HTR-8/SVneo (cell line): ENCODE results near the gene TKTL1.
A peak's percentile ranks its signal among the peaks of the same experiment; 100 is the strongest.

Experiments used
- DNase-seq: peaks from one replicate; pipeline ENCODE4 v3.0.0; 2011; ENCODE audit warnings: low spot score, mixed read lengths; ENCODE audit not compliant: insufficient read length
- FAIRE-seq: peaks from 2 replicates; lab custom pipeline; 2011; peaks lifted over from hg19 to GRCh38; lab: Jason Lieb, UNC

Gene TKTL1

DNA sequence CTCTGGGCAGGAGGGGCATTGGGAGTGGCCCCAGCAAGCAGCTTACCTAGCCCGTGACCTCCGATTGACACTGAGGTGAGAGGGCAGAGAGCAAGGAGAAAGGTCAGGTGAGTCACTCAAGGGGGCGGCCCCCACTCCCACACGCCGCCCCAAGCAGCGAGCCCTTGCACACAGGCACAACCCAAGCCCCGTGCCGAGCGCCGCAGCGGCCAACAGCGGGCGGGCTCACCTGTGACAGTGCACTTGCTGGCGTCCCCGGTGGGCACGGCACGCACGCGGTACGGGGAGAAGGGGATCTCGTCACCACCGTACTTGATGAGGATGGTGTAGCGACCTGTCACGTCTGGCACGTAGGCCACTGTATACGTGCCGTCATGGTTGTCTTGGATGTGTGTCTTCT lies 61.6 kb downstream of the TKTL1 start:
- DNase-seq (no peak), FAIRE-seq (no peak)

GRCh38 chrX:154358011-154358410 lies 62.4 kb downstream of the TKTL1 start:
- DNase-seq (no peak), FAIRE-seq (no peak)

DNA sequence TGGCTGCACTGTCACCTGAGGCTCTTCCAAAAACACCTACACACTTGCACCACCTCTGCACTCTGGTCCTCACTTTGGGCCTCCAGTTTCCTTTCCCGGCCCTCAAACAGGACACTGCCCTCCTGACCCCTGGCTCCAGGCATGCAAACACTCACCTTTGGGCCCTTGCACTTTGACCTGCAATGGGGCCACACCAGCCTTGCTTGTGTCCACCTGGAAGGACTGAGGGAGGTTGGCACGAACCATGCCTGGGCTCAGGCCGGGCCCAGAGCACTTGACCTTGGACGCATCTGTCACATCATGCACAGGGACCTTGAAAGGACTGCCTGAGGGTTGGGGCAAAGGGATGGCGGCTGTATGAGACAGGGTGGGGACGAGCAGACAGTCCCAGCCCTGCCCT lies 63.2 kb downstream of the TKTL1 start:
- FAIRE-seq (no peak), DNase-seq (no peak)

DNA sequence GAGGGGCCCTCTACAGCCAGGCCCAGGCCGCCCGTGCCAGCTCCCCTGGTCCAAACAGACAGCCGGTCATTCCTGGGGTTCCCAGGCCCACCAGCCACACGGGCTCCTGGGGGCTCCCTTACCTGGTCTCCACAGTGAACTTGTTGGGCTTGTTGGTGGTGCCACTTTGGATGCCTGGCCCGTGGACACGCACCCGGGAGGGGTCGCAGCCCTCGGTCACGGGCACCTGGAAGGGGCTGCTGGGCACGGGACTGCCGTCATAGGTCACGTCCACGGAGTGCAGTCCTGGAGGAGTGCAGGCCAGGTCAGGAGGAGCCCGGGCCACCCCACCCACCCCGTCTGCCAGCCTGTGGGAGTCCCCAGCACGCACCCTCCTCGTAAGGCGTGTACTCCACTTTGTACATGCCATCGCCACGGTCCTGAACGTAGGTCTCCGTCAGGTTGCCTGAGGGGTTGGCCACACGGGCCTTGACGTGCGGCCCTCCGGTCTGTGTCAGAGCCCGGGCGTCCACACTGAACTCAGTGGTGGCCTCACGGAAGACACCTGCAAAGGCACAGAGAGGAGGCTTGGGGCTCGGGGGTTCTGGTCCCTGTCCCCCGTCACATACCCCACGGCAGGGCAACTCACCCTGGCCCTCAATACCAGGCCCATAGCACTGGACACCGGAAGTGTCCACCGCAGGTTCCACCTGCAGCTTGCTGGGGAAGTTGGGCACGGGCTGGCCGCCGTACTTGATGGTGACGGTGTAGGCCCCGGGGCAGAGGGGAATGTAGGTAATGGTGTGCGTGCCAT lies 64.0 kb downstream of the TKTL1 start:
- DNase-seq (no peak), FAIRE-seq (no peak)

DNA sequence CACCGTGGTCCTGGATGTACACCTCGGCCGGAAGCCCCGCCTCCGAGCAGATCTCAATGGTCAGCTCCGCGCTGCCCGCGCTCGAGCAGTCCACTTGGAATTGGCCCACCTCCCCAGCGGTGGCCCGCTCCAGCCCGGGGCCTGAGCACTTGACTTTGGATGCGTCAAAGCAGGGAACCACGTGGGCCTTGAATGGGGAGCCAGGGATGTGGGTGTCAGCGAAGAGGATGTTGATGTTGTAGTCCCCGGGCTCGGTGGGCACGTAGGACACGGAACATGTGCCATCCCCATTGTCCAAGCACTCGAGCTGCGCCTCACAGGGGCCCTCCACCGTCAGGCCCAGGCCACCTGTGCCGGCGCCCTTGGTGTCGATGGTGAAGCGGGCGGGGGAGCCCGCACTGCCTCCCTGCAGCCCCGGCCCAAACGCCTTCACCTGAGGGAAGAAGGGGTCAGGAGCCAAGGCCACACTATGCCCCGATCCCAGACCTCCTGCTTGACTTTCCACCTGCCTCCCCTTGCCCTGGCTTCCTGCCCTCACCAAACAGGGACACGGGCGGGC lies 64.6 kb downstream of the TKTL1 start:
- DNase-seq (no peak), FAIRE-seq (no peak)

DNA sequence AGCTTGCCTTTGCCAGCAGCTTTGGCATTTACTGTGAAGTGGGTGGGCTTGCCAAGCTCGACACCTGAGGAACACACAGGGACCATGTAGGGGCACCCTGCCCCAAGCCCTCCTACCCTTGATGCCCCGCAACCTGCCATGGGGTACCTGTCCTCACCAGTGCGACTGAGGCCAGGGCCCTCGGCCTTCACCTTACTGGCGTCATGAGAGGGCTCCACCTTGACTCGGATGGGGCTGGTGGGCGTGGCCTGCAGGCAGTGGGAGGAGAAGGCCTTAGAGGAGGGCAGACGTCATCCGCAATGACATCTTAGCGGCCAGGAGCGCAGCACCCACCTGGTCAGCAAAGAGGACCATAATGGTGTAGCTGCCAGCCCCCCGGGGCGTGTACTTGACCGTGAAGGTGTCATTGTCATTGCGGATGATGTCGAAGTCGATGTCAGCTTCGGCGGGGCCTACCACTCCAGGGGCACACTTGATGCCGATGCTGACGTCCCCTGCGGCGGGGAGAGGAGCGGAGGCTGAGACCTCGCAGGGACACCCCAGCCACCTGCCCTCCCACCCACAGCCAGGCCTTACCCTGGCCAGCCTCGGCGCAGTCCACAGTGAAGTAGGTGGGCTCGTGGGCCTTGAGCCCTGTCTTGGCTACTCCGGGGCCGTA lies 66.6 kb downstream of the TKTL1 start:
- no peak for FAIRE-seq

DNA sequence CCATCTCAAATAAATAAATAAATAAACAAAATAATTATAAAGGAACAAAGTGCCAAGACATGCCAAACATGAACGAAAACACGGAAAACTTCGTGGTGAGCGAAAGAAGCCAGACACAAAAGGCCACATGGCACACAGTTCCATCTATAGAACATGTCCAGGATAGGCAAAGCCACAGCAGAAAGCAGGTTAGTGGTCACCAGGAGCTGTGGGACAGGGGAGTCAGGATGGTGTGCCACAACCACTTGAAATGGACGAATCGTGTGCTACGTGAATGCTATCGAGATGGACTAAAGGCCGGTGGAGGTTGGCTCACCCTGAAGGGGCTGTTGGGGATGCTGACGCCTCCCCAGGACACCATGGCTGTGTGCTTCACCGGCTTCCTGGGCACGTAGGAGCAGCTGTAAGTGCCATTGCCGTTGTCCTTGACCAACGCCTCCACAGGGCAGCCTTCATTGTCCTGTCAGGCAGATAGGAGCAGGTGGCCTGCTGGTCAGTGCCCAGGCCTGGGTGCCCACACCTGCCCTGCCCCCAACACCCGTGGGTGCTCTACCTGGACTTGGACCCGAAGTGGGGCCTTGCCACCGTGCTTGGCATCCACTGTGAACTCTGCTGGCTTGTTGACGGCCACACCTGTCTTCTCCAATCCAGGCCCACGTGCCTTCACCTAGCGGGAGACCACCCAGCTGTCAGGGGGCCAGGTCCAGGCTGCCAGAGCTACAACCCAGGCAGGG lies 68.3 kb downstream of the TKTL1 start:
- FAIRE-seq (no peak), DNase-seq (no peak)

More for the DNA sequence above, 66.6 kb downstream of the TKTL1 start:
- no peak for DNase-seq

DNA sequence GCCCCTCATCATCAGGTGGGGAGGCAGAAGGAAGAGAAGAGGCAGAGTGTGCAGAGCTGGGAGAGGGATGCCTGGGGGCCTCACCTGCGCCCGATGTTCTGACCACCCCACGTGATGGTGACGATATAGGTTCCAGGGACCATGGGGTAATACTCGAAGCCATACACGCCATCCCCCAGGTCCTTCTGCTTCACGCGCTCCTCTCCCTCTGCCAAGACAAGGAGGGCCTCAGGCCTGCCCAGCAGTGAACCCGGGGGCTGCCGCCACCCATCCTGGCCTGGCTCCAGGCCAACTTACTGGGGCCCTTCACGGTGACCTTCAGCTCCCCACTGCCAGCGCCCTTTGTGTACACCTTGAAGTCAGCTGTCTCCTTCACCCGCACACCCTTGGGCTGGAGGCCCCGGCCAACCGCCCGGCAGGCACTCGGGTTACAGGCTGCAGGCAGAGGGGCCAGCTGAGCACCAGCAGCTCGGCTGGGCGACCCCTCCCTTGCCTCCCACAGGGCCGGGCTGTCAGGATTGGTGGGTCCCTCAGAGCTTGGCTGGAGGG lies 69.5 kb downstream of the TKTL1 start:
- FAIRE-seq: no peak
- no peak for DNase-seq

- FAIRE-seq (no peak), DNase-seq (no peak)
These were observed 70.5 kb downstream of the TKTL1 start for GRCh38 chrX:154365997-154366665.

DNA sequence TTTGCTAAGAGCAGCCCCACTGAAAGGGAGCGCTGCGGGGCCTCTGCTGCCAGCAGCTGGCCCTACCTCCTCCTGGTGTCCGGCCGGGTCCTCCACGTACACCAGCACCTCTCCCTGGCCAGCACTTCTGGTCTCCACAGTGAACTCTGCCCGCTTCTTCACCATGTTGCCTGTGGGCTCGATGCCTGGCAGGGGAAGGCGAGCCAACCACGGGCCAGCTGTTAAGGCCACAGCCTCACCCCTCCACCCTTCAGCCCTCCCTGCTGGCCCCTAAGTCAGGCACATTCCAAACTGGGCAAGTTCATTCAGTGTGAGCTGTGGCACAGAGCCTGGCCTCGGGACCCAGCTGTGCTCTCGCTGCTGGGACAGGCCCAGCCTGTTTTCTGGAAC lies 71.1 kb downstream of the TKTL1 start:
- DNase-seq (no peak), FAIRE-seq (no peak)

GRCh38 chrX:154367474-154368308 lies 72.1 kb downstream of the TKTL1 start:
- DNase-seq: no peak
- no peak for FAIRE-seq

GRCh38 chrX:154368630-154369448 lies 73.2 kb downstream of the TKTL1 start:
- DNase-seq: peak; percentile 72
- FAIRE-seq: peak; percentile 31

- peak; percentile 71 for DNase-seq
- no peak for FAIRE-seq
These were observed 74.1 kb downstream of the TKTL1 start for GRCh38 chrX:154369449-154370299.

GRCh38 chrX:154370300-154371016 lies 74.9 kb downstream of the TKTL1 start:
- DNase-seq: no peak

DNA sequence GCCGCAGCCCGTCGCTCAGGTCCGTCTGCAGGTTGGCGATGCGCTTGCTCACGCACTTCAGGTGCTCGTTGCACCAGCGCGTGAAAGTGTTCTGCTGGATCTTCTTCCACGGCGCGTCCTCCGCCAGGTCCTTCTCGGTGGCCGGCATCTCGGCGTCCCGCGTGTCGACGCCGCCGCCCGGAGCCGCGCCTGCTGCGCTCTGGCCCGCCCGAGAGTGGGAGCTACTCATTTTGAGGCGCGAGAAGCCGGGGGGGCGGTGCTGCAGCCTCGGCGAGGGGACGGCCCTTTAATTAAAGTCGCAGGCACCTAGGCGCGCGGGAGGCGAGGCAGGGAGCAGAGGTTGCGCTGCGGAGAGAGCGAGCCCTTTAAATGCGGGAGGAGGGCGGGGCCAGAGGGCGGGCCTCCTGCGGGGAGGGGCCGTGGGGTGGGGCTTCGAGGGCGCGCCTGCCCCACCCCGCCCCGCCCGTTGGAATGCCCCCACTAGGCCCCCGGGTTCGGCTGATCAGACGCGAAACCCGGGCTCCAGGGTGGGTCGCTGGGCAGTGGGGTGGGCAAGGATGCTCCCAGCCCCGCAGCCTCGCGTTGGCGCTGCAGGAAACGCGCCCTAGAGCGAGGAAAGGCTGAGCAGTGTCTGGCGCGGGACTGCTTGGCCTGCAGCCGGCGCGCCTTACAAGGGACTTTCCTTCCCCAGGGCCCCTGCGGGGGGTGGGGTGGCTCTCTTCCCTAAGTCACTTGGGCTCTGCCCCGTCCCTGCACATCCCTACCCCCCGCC lies 75.6 kb downstream of the TKTL1 start:
- no peak for FAIRE-seq

More at GRCh38 chrX:154370300-154371016, 74.9 kb downstream of the TKTL1 start:
- FAIRE-seq: no peak

GRCh38 chrX:154371789-154372300 lies 76.2 kb downstream of the TKTL1 start:
- DNase-seq (no peak), FAIRE-seq (no peak)

More for the DNA sequence above, 75.6 kb downstream of the TKTL1 start:
- DNase-seq: peak; percentile 37
